ENCODE measurements around the gene LKAAEAR1.
"Not testable (repeated sequence)": the region's sequence is repeated elsewhere in the genome, so short reads cannot be mapped to it uniquely, and the experiment has no call there.

The LKAAEAR1 gene

DNA sequence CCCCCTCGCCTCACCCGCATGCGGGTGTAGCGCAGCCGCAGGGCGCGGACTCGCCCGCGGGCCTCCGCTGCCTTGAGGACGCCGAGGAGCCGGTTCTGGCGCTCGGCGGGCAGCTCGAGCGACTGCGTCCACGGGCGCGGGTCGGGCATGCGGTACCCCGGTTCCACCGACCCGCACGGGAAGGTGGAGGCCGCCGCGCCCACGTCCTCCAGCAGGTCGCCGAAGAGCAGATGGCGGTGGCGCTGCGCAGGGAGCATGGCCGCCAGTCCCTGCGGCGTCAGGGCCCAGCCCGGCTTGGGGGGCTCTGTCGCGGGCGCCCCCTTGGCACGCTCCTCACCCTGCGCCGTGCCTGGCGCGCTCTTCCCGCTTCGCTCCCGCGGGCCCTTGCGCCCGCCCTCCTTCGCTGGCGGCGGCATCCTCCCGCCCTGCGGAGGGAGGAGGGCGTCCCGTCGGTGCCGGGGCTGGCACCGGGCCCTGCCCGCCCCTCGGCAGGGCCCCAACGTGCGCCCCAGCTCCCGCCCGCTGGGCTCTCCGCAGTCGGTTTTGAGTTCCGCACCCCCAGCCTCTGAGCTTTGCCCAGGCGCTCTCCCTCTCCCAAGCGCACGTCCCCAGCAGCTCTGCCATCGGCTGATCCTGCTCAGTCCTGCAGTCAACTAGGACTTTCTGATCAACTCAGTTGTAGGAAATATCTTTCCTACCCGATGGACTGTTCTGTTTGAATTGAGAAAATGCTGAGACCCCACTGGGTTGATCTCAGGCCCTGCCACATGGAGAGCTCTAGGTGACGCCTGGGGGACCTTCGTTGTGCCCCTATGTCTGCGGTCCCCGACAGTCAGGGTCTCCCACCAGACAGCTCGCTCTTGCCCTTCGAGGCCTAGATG, at the start of gene LKAAEAR1:
LKAAEAR1 (minus strand) TSS at position 595 of the 881 bp plus-strand sequence; CDS start at position 416, 179 bp downstream.
- DNase-seq (ENCODE audit: low read depth) = no peak
- H3K4me3 ChIP-seq (ENCODE audit: low read length) = peak within 1 kb of the TSS; percentile 15

GRCh38 chr20:64131406-64131805, 47.2 kb upstream of the LKAAEAR1 start:
- no peak overlapping the region for H3K4me3 ChIP-seq (ENCODE audit: low read length)
- TF ChIP-seq CTCF (conservative IDR thresholded peaks at IDR 0.05; ENCODE audit: low read depth, low read length) = peak; percentile 46
- no peak for DNase-seq (ENCODE audit: low read depth)

More for the DNA sequence above, at the start of gene LKAAEAR1:
- TF ChIP-seq CTCF (conservative IDR thresholded peaks at IDR 0.05; ENCODE audit: low read depth, low read length) = no peak

- no peak overlapping the region for H3K4me3 ChIP-seq (ENCODE audit: low read length)
- no peak for TF ChIP-seq CTCF (conservative IDR thresholded peaks at IDR 0.05; ENCODE audit: low read depth, low read length)
- DNase-seq (ENCODE audit: low read depth) = no peak
These were observed 46.7 kb upstream of the LKAAEAR1 start for GRCh38 chr20:64130876-64131275.

GRCh38 chr20:64130271-64130670, 46.1 kb upstream of the LKAAEAR1 start:
- no peak for DNase-seq (ENCODE audit: low read depth)
- H3K4me3 ChIP-seq (ENCODE audit: low read length) = no peak overlapping the region
- no peak for TF ChIP-seq CTCF (conservative IDR thresholded peaks at IDR 0.05; ENCODE audit: low read depth, low read length)

DNA sequence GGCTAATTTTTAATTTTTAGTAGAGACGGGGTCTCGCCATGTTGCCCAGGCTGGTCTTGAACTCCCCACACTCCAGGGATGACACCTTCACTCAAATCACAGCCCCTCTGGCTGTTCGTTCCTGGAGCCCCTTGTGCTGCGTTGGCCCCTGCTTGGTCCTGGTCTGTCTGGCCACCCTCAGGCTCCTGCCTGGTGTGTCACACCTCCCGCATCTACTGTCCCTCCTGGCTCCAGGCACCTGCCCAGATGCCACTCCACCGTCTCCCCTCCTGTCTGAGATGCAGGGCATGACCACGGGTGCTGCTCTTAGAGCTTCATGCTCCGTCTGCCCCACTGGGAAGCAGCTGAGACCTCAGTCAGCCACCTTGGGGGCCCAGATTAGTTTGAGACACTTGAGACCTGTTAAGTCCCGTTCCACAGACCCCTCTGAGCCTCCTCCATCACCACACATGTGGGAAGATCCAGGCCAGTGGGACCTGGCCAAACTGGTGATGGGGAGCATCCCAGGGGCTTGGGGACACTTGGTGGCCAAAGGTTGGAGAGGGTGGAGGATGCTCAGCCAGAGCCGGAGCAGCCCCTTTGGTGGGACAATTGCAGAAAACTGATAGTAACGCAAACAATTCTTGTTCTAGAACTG, 45.1 kb upstream of the LKAAEAR1 start:
- TF ChIP-seq CTCF (conservative IDR thresholded peaks at IDR 0.05; ENCODE audit: low read depth, low read length) = no peak
- no peak overlapping the region for H3K4me3 ChIP-seq (ENCODE audit: low read length)
- no peak for DNase-seq (ENCODE audit: low read depth)

DNA sequence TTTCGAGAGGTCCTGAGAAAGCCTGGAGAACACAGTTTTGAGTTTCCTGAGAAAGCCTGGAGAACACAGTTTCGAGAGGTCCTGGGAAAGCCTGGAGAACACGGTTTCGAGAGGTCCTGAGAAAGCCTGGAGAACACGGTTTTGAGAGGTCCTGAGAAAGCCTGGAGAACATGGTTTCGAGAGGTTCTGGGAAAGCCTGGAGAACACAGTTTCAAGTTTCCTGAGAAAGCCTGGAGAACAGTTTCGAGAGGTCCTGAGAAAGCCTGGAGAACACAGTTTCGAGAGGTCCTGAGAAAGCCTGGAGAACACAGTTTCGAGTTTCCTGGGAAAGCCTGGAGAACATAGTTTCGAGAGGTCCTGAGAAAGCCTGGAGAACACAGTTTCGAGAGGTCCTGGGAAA, 39.3 kb upstream of the LKAAEAR1 start:
- not testable (repeated sequence) for H3K4me3 ChIP-seq (ENCODE audit: low read length)

GRCh38 chr20:64122927-64123326, 38.7 kb upstream of the LKAAEAR1 start:
- DNase-seq (ENCODE audit: low read depth); H3K4me3 ChIP-seq (ENCODE audit: low read length): not testable (repeated sequence)

More for the DNA sequence above, 39.3 kb upstream of the LKAAEAR1 start:
- DNase-seq (ENCODE audit: low read depth) = not testable (repeated sequence)

- DNase-seq (ENCODE audit: low read depth) = no peak
- no peak for TF ChIP-seq CTCF (conservative IDR thresholded peaks at IDR 0.05; ENCODE audit: low read depth, low read length)
- H3K4me3 ChIP-seq (ENCODE audit: low read length) = no peak overlapping the region
These were observed 37.4 kb upstream of the LKAAEAR1 start for GRCh38 chr20:64121586-64121985.
